Body of pancreas (tissue), 4 donors: ENCODE results near the gene GNG12. TPM values are rescaled to one million over a fixed set of nuclear protein-coding genes. Genes with fewer than 3 reads are reported as not detected.

ENCODE experiments used
- ATAC-seq: fragments of 150-250 bp; one replicate; pipeline ENCODE4 v1.9.1; 2016
- DNase-seq, 4 donors: peaks; one replicate each; pipeline ENCODE4 v3.0.0-alpha.2; 2019
- H3K27ac ChIP-seq, 4 donors: fragments of 200-600 bp; sonication (generic); 1 replicate in 3 of 4; 2 replicates in 1 of 4; pipeline versions ENCODE4 v1.5.1 to v1.6.1; 2016 to 2019; ENCODE audit warnings: mild to moderate bottlenecking in 1 of 4, mixed read lengths in 1 of 4, moderate library complexity in 1 of 4
- H3K27me3 ChIP-seq, 2 donors: fragments of 200-600 bp; sonication (generic); one replicate each; pipeline ENCODE4 v1.6.0; 2016; ENCODE audit warnings: mild to moderate bottlenecking in 1 of 2
- H3K36me3 ChIP-seq, 2 donors: fragments of 200-600 bp; sonication (generic); replicated peaks in 1 of 2; 2 replicates each; pipeline ENCODE4 v1.5.1; 2016; ENCODE audit warnings: low read depth in 2 of 2; ENCODE audit not compliant: insufficient read depth in 1 of 2
- H3K4me1 ChIP-seq: fragments of 200-600 bp; sonication (generic); one replicate; pipeline ENCODE4 v1.6.0; 2016
- H3K4me3 ChIP-seq, 2 donors: fragments of 200-600 bp; sonication (generic); 1 replicate in 1 of 2; 2 replicates in 1 of 2; pipeline ENCODE4 v1.5.1; 2016 to 2019
- H3K9me3 ChIP-seq, 3 donors: fragments of 200-600 bp; sonication (generic); 1 replicate in 2 of 3; 2 replicates in 1 of 3; pipeline ENCODE4 v1.5.1; 2016
- POLR2A ChIP-seq, 3 donors: fragments of 450-650 bp; IDR thresholded peaks; one replicate each; pipeline ENCODE4 v1.6.1; 2016; ENCODE audit warnings: antibody characterized with exemption in 3 of 3, mild to moderate bottlenecking in 2 of 3
- WGBS, 2 donors: methylation state at CpG; one replicate each; pipeline ENCODE4 v1.1.5; 2017; 5-methylcytosine and 5-hydroxymethylcytosine counted together
- intact Hi-C: fragments of 100-400 bp; cut with DNase I; formaldehyde crosslinking; loops from one replicate; pipeline ENCODE4 v1.15.1; 2023
- total RNA-seq, 2 donors: library from RNA; depleted of rRNA; stranded (reverse); fragments of >200 nt; gene quantifications; one replicate each; pipeline ENCODE4 v1.1.0, GENCODE V29; 2016
- TF ChIP-seq, protein P1 (sequence below), 7 experiments: fragments of 450-650 bp in 4 of 7; fragments of 200-600 bp in 3 of 7; sonication (generic) in 3 of 7; IDR thresholded peaks; one replicate each; pipeline ENCODE4 v1.5.1; 2016 to 2019; ENCODE audit warnings: antibody characterized with exemption in 7 of 7

GNG12 gene
- total RNA-seq, 2 donors from 2014 or later, result 26.4 to 42.3 TPM

DNA sequence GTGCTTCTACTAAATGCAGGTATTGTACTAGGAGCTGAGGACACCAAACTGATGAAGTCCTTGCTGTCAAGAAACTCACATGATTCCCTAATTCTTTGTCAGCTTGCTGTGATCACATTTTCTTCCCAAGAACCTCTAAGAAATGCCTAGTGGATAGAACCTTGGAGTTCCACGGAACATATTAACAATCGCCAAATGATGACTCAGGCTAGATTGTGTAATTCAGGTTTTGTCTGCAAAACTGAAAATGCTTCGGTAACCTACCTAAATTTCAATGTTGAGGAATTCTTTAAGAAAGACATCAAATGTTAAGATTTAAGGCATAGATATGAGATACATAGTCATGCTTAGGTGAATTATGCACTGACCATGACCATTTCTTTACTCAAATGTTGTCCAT lies 150.0 kb downstream of the GNG12 start:
- Histone ChIP-seq H3K36me3 (peaks cover 0 to 1% of the 10 kb centered on the region in 2 donors), H3K4me3 (no peak overlapping the region), H3K9me3 (no peaks in the 10 kb centered on the region), H3K27ac (peak overlapping the region in 1 of 4 donors; percentile 17), H3K4me1 (peaks cover 30% of the 10 kb centered on the region), H3K27me3 (no peaks in the 10 kb centered on the region)
- TF ChIP-seq POLR2A (IDR thresholded peaks at IDR 0.05), result no peak
- TF ChIP-seq, protein P1, sequence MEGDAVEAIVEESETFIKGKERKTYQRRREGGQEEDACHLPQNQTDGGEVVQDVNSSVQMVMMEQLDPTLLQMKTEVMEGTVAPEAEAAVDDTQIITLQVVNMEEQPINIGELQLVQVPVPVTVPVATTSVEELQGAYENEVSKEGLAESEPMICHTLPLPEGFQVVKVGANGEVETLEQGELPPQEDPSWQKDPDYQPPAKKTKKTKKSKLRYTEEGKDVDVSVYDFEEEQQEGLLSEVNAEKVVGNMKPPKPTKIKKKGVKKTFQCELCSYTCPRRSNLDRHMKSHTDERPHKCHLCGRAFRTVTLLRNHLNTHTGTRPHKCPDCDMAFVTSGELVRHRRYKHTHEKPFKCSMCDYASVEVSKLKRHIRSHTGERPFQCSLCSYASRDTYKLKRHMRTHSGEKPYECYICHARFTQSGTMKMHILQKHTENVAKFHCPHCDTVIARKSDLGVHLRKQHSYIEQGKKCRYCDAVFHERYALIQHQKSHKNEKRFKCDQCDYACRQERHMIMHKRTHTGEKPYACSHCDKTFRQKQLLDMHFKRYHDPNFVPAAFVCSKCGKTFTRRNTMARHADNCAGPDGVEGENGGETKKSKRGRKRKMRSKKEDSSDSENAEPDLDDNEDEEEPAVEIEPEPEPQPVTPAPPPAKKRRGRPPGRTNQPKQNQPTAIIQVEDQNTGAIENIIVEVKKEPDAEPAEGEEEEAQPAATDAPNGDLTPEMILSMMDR (IDR thresholded peaks at IDR 0.05), result no peak
- 37 to 38% methylated on average over 3 of the region's 3 CpGs for WGBS, 2 donors
- no peak for ATAC-seq
- intact Hi-C loops, result loop anchor here (10.0 kb wide), 1 partner anchor 119 kb away; no protein-coding TSS in a partner anchor
- no peak for DNase-seq

DNA sequence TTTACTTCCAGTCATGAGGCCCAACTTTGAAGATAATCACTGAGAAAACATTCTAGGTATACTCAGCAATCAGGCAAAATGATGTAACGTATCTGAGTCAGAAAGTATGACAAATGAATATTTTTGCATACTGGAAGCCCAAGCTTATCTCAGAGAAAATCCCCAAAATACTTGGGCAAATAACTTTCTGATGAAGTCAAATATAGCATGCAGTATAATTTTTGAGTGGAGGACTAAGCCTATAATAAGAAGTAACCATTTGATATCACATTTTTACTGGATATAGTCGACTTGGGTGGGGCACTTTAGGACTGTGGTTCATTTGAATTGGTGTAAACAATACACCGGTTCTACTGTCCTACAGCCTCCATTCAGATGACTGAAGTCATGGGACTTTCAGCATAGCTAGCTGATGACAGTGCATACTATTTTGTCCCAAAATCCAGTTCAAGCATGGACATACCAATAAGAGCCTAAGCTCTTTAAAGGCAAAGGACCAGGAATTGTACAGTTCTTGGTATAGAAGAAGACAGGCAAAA lies 150.5 kb downstream of the GNG12 start:
- Histone ChIP-seq H3K27me3 (no peaks in the 10 kb centered on the region), H3K9me3 (no peaks in the 10 kb centered on the region), H3K36me3 (no peaks in the 10 kb centered on the region), H3K4me1 (peaks cover 27% of the 10 kb centered on the region), H3K4me3 (no peak overlapping the region), H3K27ac (peak overlapping the region in 1 of 4 donors; percentile 17)
- TF ChIP-seq, protein P1 (IDR thresholded peaks at IDR 0.05), result no peak
- TF ChIP-seq POLR2A (IDR thresholded peaks at IDR 0.05), result no peak
- WGBS, 2 donors, result 48 to 57% methylated on average over 3 of the region's 3 CpGs
- no peak for ATAC-seq
- intact Hi-C loops, result loop anchor here (10.0 kb wide), 1 partner anchor 118 kb away; no protein-coding TSS in a partner anchor
- DNase-seq, result no peak

DNA sequence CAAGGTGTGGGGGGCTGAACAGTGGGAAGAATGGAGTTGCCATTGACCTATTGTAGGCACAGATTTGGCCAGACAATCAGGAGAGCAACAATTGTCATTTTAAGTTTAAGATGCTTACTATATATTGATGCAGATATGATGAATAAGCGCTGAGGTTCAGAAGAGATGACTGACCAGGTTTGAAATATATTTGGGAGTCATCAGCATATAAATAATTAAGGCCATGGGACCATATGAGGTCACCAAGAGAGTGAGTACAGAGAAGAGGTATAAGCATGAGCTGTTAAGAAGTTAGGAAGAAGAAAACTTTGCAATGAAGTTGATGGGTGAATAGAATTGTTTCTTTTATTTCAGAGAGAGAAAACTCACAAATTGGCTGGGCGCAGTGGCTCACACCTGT lies 152.8 kb downstream of the GNG12 start:
- no peak overlapping the region for H3K27ac ChIP-seq
- ATAC-seq (no peak), DNase-seq (no peak)
- no peaks in the 10 kb centered on the region for H3K9me3 ChIP-seq
- no peaks in the 10 kb centered on the region for H3K27me3 ChIP-seq
- H3K4me1 ChIP-seq, result peaks cover 15% of the 10 kb centered on the region
- TF ChIP-seq POLR2A (IDR thresholded peaks at IDR 0.05), result no peak
- TF ChIP-seq, protein P1 (IDR thresholded peaks at IDR 0.05), result no peak
- intact Hi-C loops, result loop anchor here (10.0 kb wide), 1 partner anchor 116 kb away; no protein-coding TSS in a partner anchor
- no peaks in the 10 kb centered on the region for H3K36me3 ChIP-seq
- WGBS, 2 donors, result 88 to 95% methylated on average over 2 of the region's 2 CpGs
- H3K4me3 ChIP-seq, result no peak overlapping the region

DNA sequence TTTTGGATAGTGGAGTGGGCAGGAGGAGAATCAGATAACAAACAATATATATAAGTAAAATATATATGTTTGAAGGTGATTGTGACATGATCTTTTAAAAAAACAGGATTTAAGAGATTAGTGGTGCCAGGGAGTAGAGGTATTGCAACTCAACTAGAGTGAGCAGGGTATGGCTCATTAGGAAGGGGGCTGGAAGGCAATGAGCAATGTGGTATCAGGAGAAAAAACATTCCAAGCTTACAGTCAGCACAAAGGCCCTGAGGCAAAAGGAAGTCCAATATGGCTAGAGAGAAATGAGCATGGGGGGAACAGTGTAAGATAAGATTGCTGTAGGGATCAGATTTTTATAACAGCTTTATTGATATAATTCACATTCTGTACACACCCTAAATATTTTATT lies 153.6 kb downstream of the GNG12 start:
- Histone ChIP-seq H3K4me3 (no peak overlapping the region), H3K9me3 (no peaks in the 10 kb centered on the region), H3K4me1 (peaks cover 15% of the 10 kb centered on the region), H3K27me3 (no peaks in the 10 kb centered on the region), H3K36me3 (no peaks in the 10 kb centered on the region), H3K27ac (no peak overlapping the region)
- DNase-seq (no peak), ATAC-seq (no peak)
- intact Hi-C loops, result loop anchor here (10.0 kb wide), 1 partner anchor 115 kb away; no protein-coding TSS in a partner anchor
- TF ChIP-seq, protein P1 (IDR thresholded peaks at IDR 0.05), result no peak
- TF ChIP-seq POLR2A (IDR thresholded peaks at IDR 0.05), result no peak

DNA sequence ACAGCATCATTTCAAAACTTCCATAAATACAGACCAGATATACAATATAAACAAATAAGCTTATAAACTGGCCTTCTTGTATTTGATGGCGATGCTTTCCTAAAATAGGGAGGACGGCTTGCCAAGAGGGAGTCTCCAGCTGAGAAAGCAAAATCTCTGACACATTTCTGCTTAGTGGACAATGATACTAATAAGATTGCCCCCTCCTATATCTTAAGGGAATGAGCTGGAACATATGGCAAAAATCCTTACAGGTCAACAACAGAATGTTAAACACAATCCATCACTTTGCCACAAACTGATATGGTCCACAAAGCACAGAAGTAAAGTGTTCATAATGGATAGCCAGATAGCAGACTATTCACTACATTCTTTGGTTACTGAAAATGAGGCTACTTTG lies 155.3 kb downstream of the GNG12 start:
- DNase-seq, result no peak
- Histone ChIP-seq H3K9me3 (no peaks in the 10 kb centered on the region), H3K4me1 (peaks cover 1% of the 10 kb centered on the region), H3K4me3 (no peak overlapping the region), H3K27me3 (no peaks in the 10 kb centered on the region), H3K27ac (no peak overlapping the region), H3K36me3 (no peaks in the 10 kb centered on the region)
- no peak for TF ChIP-seq POLR2A (IDR thresholded peaks at IDR 0.05)
- TF ChIP-seq, protein P1 (IDR thresholded peaks at IDR 0.05), result no peak
- ATAC-seq, result no peak
- 88 to 93% methylated on average over 2 of the region's 2 CpGs for WGBS, 2 donors
- intact Hi-C loops, result no loop called here
